ENCODE measurements around the gene CEP350.
"Not testable (repeated sequence)": the region's sequence is repeated elsewhere in the genome, so short reads cannot be mapped to it uniquely, and the experiment has no call there.

CEP350 gene

DNA sequence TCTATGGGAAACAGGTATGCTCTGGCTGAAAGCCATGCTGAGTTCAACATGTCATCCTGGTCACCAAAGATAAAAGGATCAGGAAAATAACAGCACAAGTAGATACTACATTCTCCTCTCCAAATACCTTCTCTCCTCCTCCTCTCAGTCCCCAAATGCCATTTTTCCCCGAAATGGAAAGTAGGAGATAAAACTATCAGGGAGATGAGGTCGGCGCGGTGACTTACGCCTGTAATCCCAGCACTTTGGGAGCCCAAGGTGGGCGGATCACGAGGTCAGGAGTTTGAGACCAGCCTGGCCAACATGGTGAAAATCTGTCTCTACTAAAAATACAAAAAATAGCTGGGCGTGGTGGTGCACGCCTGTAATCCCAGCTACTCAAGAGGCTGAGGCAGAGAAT, 179.1 kb downstream of the CEP350 start:
- DNase-seq: not testable (repeated sequence)

DNA sequence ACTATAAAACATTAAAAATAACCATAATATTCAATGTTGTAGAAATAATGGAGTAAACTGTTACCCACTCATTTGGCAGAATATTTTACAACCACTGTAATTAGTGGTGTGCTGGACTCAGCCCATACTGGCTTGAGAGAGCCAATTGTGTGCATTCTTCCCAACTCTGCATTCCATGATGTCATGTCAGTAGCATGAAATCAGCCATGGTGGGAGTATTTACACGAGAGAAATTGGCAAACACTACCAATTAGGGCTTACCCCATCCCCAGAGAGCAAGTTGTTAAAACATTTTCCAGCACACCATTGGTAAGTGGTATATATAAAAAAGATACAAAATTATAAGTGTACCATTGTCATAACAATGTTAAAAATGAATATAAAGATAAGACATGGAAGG, 180.9 kb downstream of the CEP350 start:
- DNase-seq: no peak

DNA sequence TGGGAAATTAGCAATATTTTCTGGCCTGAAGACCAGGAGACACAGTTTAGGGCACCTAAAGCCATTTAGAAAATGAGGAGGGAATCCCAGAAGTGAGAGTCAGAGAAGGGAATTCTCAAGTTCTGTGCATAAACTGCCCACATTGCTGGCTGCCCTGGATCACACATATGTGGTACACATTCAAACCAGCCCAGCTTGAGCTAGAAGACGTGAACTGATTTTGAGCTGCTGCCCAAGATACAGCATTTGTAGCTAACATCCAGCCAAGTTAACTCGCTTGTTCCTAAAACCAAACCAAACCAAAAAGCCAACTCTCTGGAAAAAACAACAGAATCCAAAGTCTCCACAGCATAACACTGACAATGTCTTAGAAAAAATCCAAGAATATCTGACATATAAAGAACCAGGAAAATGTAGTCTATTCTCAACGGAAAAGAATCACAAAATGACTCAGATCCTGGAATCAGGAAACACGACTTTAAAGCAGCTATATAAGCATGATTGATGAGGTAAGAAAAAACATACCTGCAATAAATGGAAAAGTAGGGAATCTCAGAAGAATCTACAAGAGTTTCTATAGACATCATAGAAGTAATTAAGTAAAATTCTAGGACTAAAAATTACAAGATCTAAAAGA, 181.8 kb downstream of the CEP350 start:
- DNase-seq: no peak

DNA sequence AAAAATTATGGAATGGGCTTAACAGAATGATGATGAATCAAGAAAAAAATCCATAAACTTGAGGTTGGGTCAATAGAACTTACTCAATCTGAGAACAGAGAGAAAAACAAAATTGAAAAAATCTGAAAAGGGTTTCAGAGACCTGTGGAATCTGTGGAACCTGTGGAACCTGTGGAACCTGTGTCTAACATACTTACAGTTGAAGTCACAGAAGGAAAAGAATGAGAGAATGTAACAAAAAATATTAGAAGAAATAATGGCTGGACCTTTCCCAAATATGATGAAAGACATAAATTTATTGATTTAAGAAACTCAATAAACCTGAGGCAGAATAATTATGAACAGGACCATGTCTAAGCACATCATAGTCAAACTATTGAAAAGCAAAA, 182.4 kb downstream of the CEP350 start:
- DNase-seq: no peak

DNA sequence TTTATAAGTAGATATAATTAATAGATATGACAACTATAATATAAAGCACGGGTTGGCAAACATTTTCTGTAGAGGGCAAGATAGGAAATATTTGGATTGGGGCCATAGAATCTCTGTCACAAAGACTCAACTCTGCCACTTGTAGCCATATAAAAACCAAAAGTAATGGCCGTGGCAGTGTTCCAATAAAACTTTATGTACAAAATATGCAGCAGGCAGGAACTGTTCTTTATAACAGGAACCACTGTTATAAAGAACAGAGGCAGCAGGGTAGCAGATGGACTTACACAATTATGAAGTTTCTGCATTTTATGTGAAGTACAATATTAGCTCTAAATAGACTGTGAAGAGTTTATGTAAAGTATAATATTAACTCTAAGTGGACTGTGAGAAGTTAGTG, 183.2 kb downstream of the CEP350 start:
- DNase-seq: no peak

DNA sequence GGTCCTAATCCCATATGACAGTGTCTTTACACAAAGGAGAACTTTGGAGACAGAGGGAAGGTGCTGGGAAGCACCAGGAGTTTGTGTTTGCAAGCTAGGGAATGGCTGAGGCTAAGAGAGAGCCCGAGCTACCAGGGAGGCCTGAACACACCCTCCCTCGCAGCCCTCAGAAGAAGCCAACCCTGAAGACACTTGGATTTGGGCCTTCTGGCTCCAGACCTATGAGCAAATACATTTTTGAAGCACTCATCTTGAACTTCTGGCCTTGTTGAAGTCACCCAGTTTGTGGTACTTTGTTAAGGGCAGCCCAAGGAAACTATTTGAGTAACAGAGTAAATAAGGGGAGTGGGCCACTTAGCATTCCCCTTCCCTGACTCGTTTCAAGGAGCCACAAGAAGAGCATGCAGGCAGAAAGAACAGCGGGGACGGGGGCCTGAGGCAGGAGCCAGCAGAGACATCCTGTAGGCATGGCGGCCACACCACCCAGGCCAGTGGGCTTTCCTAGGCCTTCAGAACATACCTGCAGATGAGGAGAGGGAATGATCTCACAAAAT, 186.8 kb downstream of the CEP350 start:
- no peak for DNase-seq

DNA sequence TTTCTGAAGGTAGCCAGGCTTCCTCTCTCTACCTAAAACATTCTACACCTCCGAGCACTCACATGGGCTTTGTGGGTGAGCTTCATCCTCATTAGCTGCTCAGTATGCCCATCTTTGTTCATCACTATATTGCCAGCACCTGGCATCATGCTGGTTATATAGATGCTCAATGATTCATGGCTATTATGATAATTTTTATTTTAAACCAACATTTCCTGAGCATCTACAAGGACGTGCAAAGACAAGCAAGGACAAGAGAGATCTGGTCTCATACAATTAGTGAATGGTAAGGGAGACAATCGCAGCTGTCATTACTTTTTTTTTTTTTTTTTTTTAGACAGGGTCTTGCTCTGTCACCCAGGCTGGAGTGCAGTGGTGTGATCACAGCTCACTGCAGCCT, 188.7 kb downstream of the CEP350 start:
- no peak for DNase-seq

DNA sequence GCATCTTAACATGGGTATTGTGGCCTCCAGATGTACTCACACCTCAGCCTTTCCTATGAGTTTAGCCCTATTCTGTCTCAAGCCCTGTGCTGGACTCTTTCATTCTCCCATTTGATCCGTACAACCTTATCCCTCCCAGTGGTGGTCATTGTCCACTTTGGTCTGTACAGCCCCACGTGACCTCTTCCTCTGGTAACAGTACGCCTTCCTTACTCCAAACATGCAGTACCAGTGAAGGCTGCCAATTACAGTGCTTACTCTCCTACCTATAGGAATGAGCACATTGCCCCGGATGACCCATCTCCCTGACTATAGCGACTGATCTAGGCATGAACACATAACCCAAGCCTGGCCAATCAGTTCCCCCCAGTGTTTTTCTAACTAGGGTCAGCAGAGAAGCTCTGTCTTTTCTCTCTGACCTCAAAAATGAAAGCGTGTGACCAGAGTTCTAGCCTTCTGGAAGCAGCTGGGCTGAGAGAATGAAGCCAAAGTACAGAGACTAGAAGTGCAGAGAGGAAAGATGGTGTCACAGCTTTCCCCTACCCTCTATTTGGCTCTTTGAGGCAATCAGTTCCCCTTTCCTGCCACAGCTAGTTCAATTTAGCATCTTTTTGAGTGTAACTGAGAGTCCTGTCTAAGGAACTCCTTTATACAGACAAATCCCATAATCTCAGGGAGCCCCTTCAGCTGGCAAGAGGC, 190.2 kb downstream of the CEP350 start:
- DNase-seq: no peak

DNA sequence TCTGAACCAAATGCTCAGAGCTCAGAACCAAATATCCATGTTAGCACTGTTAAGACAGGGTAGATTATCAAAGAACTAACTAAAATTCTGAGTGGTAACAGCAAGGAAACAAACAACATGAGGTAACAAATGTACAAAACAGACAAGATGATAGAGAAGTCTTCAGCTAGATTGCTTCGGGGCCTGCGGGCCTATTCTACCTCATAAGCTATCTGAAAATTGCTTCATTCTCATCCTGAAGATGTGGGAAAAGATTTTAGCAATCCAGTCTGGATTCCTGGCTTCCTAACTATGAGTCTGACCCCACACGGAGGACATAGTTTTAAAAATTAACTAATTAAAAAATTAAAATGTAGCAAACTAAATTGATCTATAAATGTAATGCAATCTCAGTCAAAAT, 190.8 kb downstream of the CEP350 start:
- DNase-seq: no peak

DNA sequence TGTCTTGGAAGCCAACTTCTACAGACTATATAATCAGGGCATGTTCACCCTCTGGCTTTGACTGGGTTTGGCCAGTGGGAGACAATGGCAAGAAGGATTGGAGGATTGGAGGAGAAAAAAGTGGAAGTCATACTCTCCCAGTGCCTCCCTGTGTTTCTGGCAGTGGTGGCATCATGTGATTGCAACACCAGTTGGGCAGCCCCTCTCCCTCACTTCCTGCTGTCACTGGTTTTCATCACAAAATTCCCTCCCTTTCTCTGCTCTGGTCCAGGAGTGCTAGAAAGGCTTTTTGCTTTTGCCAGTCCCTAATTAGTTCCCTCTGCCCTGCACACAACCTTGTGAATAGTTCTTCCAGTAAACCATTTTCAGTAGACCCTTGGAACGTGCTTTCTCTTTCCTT, 196.4 kb downstream of the CEP350 start:
- no peak for DNase-seq

DNA sequence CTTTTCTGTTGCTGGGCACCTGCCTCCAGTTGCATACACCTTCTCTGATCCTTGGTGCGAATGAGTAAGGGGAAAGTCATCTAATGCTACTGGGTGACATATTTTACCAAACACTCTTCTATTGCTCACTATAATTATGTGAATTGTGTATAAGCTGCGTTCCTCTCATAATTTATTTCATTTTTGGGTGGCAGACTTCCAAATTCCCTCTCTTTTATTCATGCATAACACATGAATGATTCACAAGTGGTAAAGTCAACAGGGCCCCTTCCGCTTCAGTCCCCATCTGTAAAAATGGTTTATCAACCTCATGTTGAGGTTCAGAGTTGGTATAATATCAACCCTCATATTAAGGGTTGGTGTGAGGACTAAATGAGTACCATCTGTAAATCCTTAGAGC, 196.9 kb downstream of the CEP350 start:
- no peak for DNase-seq

DNA sequence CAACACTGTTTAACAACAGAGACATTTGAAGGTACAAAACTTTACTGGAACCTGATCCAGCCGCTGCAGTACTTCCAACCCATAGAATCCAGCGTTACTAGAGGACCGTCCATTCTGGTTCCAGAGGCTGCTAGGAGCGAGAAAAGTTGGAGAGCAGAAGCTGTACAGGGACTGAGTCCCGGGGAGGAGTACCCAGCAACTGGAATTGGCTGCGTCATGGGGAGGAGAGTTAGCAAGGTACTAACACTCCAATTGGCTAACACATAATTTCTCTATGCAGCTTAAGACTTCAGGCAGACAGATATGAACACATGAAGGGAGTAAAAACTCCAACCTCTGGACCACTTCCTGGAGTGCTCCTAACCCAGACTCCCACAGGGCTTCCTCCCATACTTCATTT, 198.0 kb downstream of the CEP350 start:
- no peak for DNase-seq

DNA sequence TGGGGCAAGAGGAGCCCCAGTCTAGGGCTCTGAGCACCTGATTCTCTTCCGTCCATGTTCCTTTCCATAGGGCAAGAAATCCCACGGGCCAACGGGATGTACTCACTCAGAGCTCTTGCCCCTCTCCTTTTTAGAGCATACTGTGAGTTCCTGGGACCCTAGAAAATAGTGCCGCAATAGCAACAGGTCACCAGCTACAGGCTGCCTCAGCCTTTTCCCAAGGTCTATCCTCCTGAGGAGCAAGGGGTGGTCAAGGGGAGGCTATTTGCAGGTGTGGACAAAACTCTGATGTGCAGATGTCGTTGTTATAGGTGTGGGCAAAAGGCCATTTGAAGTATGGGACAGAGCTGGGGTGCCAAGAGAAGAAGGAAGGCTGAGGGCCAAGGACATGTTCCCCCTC, 198.4 kb downstream of the CEP350 start:
- no peak for DNase-seq

DNA sequence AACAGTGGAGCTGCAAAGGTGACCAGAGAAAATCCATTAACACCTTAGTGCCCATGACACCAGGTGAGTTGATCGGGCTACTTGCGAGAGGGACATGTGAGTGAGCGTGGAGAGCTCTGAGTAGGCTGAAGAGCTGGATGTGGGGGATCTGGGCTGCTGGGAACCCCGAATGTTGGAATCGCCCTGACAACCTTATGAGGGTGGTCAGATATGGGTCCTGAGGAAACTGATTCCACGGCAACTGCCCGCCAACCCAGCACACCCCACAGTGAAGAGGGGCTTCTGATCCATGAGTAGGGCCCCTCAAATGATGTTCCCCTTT, 199.4 kb downstream of the CEP350 start:
- no peak for DNase-seq

DNA sequence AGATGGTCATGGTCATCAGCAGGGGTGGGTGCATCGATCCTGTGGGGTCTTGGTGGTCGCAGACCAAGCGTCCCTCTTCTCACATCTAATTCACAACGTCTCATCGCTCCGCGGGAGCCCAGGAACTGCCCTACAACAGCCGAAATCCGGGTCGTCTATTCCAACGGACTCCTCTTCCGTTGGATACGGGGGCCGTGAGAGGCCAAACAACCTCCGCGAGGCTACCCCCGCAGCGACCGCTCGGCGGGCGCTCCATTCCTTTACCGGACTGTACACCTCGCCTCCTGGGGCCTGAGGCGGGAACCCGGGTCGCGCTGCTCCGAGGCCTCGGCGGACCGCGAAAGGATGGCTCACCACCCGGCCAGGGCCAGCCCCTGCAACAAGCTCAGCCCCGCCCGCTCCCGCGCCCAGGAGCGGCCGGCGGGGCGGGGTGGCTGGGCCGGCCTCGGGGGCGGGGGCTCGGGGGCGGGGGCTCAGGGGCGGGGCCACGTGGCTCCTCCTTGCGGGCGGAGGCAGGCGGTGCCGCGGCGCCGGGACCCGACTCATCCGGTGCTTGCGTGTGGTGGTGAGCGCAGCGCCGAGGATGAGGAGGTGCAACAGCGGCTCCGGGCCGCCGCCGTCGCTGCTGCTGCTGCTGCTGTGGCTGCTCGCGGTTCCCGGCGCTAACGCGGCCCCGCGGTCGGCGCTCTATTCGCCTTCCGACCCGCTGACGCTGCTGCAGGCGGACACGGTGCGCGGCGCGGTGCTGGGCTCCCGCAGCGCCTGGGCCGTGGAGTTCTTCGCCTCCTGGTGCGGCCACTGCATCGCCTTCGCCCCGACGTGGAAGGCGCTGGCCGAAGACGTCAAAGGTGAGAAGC, 199.9 kb downstream of the CEP350 start, which contains the start of gene QSOX1:
QSOX1 (plus strand) TSS at position 545 of the 857 bp plus-strand sequence; CDS start at position 584, 39 bp downstream.
- DNase-seq: peak; percentile 96

DNA sequence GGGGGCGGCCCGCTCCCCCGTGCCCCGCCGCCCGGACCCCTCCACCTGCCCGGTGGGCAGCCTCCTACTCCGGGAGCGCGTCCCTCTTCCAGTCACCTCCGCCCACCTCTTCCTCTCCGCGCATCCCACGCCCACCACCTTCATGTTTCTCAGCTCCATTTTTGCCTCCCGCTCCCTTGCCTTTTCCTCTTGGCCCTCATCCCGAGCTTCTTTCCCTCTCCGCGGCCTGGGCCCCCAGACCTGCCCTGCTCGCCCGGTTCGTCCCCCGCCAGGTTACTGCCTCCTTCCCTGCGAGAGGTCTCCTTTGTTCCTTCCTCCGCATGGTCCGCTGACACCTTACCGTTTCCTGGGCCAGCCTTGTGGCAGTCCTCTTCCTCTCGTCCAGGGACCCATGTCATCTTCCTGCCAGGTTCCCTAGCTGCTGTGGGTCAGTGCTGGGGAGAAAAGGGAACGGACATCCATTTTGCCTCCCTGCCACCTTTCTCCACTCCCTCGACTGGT, 200.6 kb downstream of the CEP350 start:
- DNase-seq: no peak

DNA sequence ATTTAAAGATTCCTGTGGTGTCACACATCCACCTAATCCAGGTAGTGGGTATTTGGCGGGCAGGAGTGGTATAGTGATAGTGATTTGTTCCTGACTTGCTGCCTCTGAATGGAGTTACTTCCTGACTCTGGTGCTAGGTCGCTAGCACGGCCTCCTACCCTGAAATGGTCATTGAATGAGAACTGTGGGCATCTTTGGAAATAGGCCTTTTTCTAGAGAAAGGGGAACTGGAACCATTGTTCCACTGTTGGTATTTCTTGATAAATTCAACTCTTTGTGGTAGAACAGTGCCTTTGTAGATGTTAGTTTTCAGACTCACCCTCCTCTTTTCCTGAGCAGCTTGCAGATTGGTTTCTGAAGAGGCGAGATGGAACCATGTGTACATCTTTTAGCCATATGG, 201.6 kb downstream of the CEP350 start:
- DNase-seq: no peak

DNA sequence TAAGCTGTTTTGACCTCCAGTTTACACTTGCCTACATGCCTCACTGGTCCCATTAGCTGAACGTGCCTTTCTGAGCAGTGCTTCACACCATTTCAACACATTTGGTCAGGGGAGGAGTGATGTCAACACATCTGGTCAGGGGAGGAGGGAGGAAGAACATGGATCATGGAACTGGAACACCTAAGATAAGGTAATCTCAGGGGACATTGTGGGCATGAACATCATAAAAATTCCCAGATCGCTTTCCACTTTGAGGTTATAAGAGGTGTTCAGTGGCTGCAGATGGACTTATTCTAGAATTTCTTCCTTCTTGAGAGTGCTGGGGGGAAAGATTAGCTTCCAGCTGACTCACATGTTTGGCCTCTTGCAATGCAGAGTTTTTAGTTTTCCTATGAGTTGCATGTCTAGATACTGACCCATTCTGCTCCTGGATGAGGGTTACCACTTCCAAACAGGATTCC, 202.1 kb downstream of the CEP350 start:
- no peak for DNase-seq

DNA sequence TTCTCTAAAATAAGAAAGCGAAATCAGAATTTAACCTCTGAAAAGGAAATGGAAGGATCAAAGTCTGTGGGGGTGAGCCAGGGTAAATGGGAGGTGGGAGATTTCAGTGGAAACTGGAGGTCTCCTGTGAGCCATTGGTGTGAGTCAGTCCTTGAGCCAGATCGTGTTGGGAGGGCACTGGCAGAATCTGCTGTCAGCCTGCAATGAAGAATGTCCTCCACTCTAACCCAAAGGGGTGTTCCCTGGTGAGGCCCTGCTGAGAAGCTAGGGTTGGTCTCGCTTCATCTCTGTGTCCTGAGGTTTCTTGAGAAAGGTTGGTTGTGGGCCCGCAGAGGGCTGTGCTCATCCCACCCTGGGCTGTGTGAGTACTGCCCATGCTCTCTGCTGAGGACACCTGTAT, 202.5 kb downstream of the CEP350 start:
- DNase-seq: no peak

DNA sequence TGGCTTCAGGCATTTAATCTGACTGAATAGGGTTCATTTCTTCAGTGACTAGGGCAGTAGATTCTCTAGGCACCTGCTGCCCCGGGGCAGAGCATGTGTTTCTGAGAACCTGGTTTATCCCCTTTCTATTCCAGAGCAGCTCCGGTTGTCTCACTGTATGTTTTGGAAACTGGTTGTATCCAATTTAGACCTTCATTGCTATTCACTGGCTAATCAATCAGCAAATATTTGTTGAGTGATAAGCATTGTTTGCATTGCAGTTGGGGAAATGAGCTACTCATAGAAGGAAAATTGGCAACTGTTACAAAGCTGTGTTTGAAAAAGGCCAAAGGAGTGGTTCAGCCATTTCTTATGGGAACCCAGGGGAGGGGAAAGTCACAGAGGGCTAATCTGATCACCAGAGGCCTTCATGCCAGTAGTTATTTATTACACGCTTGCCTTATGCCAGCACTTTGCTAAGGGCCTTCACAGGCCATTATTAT, 203.0 kb downstream of the CEP350 start:
- no peak for DNase-seq

DNA sequence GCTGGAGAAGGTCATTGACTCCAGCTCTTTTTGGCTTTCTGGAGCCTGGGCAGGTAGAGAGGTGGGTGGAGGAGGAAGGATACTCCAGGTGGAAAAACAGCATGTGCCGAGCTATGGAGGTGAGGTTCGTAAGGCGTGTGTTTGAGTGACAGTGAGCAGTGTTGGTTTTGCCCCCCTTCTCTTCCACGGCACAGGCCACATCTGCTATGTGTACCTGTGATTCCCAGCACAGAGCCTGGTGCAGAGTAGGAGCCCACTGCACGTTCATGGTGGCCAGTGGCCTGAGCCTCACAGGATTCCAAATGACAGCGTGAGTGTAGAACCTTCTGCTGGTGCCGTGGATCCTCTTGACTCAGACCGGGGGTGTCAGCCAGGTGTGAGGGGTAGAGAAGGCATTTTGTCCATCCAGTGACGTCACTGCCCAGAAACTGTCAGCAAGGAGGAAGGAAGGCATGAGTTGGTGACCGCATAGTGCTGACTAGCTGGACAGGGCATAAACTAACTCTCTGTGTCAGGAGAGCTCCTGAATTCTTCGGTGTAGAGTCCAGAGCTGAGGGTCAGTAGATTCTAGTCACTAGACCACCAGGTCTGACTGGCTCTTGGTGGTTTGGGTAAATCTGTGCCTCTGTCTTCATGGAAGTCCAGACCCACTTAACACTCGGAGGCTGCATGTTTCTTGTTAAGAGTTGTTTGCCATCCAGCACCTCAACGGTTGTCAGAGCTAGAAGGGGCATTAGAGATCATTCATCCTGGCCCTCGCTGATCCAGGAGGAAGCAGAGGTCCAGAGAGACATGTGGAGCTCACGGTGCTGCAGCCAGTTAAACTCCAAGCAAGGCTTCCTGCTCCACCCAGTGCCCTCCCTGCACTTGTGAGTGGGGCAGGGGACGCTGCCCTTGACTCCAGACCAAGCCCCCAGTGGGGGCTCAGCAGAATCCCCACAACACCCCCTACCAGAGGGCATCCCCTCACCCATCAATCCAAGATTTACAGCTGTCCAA, 203.8 kb downstream of the CEP350 start:
- no peak for DNase-seq

DNA sequence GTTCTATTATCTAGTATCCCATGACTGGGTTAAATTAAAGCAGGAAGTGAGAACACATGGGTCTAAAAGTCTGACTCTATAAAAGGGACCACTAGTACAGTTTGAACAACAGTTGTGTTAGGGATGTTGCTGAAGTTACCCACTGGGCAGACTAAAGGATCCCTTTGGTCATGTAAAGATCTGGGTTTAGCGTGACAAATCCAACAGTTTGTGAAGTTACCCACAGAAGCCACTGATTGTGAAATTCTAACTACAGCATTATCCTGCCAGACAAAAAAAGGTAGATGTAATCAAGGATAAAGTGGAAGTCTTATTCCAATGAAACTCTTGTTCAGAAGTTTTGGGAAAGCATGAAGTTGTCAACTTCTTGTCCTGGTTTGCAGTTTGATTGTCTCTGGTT, 205.7 kb downstream of the CEP350 start:
- DNase-seq: no peak
